Body of pancreas (tissue), 4 donors: ENCODE results near the gene RIPOR1.

ENCODE experiments used
- CTCF ChIP-seq, 7 experiments: fragments of 450-650 bp in 4 of 7; fragments of 200-600 bp in 3 of 7; sonication (generic) in 3 of 7; IDR thresholded peaks; one replicate each; pipeline ENCODE4 v1.5.1; 2016 to 2019; ENCODE audit warnings: antibody characterized with exemption in 7 of 7
- POLR2A ChIP-seq, 3 donors: fragments of 450-650 bp; IDR thresholded peaks; one replicate each; pipeline ENCODE4 v1.6.1; 2016; ENCODE audit warnings: antibody characterized with exemption in 3 of 3, mild to moderate bottlenecking in 2 of 3

- TF ChIP-seq CTCF (IDR thresholded peaks at IDR 0.05) (no peak), POLR2A (IDR thresholded peaks at IDR 0.05) (no peak)
These were observed 46.9 kb upstream of the RIPOR1 start for GRCh38 chr16:67481561-67482232.
